KOPT-K1 (cell line): ENCODE measurements around the gene LAMA4.

Experiments
- H3K27ac ChIP-seq: fragments of 200-600 bp; sonication (generic); 2 replicates; pipeline ENCODE4 v1.5.1; 2016; ENCODE audit warnings: antibody characterized with exemption, mild to moderate bottlenecking, low read depth, low read length; ENCODE audit not compliant: poor library complexity, severe bottlenecking
- H3K36me3 ChIP-seq: fragments of 200-600 bp; sonication (generic); 2 replicates; pipeline ENCODE4 v1.5.1; 2017; ENCODE audit warnings: antibody characterized with exemption, mild to moderate bottlenecking, low read length, moderate library complexity; ENCODE audit not compliant: insufficient read depth
- H3K9me3 ChIP-seq: fragments of 200-600 bp; sonication (generic); 2 replicates; pipeline ENCODE4 v1.5.1; 2017; ENCODE audit warnings: antibody characterized with exemption, low read length, mild to moderate bottlenecking; ENCODE audit not compliant: insufficient read depth, poor library complexity, severe bottlenecking

The LAMA4 gene

DNA sequence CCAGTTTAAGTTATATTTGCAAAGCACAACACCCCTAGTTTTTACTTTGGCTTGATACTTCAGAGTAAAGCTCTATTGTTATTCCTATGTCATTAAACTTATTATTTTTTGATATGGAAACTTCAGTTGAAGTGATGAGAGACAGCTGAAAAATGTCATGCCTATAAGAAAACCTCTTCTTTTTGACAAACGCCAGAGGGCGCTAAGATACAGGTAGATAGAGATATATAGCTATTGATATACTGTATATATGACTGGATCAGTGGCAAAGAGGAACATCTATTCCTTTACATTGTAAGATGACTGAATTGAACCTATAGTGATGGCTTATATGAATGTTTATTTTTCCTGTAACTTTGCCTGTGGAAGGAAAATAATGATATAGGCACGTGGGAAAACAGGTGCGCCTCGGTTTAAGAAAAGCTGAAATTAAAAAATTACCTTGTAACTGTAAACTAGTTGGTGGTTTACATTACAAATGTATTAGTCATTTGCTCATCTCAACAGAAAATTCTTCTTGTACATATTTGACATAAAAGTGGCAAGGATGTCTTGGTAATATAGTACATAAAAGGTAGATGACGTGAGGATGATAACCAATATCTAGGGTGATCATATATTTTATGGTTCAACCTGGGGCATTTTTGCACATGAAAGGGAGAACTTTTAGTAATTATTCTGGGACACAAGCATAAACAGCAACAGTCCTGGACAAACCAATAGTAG, 74.1 kb downstream of the LAMA4 start:
- no peaks in the 10 kb centered on the region for H3K9me3 ChIP-seq
- no peak overlapping the region for H3K27ac ChIP-seq
- H3K36me3 ChIP-seq: no peaks in the 10 kb centered on the region

DNA sequence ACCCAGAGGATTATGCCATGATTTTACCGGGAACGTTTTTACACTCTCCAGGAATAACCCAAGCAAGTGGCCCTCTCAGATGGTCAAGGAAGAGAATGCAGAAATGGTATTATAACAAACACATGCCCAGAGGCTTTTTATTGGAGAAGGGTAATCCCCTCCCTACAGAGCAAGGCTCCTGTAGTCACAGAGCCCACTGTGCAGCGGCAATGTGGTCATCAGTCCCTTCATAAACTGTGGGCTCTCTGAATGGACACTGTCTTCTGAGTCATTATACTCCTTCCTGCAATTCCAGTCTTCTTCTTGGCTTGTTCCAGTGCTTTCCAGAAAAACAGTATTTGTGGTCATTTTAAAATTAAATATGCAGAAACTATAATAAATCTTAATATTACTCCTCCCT, 74.7 kb downstream of the LAMA4 start:
- no peaks in the 10 kb centered on the region for H3K9me3 ChIP-seq
- no peaks in the 10 kb centered on the region for H3K36me3 ChIP-seq
- no peak overlapping the region for H3K27ac ChIP-seq

- Histone ChIP-seq H3K27ac (no peak overlapping the region), H3K9me3 (no peaks in the 10 kb centered on the region), H3K36me3 (no peaks in the 10 kb centered on the region)
These were observed 75.5 kb downstream of the LAMA4 start for GRCh38 chr6:112178846-112179245.

GRCh38 chr6:112177092-112177491, 77.3 kb downstream of the LAMA4 start:
- H3K36me3 ChIP-seq: no peaks in the 10 kb centered on the region
- H3K9me3 ChIP-seq: no peaks in the 10 kb centered on the region
- H3K27ac ChIP-seq: no peak overlapping the region

DNA sequence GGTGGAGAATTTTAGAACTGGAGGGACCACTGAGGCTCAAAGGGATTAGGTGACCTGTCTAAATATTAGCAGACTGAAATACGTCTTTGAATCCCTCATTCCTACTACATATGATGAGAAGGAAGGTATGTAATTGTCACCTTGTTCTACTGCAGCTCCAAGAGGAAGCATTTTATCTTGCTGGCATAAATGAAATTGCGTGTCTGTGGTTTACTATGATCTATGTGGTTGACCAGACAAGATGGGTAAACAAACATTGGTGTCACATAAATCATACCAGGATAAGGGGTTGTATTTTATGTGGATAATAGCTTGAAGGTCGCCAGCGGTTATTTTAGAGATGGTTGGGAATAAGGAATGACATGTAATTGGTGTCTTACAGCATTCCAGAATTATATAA, 78.2 kb downstream of the LAMA4 start:
- no peaks in the 10 kb centered on the region for H3K9me3 ChIP-seq

DNA sequence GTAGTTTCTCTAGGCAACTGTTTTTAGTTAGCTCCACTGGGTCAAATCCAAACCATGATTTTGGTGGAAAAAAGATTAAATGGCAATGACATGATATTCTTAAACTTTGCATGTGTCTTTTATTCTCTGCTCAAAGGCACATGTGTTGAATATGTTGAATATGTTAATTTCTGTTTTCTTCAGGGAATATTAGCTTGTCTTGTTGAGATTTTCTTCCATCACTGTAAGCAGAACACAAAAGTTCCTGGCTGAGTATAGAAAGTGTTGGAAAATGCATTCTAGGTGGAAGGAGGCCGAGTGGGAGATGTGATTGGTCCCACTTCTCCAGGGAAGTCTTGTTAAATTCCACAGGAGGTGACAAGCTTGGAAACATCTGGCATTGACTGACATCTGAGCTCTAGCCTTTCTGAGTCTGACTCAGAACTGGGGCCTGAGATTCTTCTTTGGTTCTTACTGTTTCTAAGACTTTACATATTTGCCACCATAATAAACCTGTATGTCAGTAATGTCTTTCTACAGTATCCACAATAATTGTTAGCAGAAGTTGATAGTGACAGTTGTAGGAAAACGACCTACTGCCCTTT, 81.1 kb downstream of the LAMA4 start:
- Histone ChIP-seq H3K27ac (no peak overlapping the region), H3K9me3 (no peaks in the 10 kb centered on the region), H3K36me3 (no peaks in the 10 kb centered on the region)

More for the DNA sequence above, 78.2 kb downstream of the LAMA4 start:
- Histone ChIP-seq H3K27ac (no peak overlapping the region), H3K36me3 (no peaks in the 10 kb centered on the region)

- Histone ChIP-seq H3K9me3 (no peaks in the 10 kb centered on the region), H3K36me3 (no peaks in the 10 kb centered on the region), H3K27ac (no peak overlapping the region)
These were observed 81.8 kb downstream of the LAMA4 start for GRCh38 chr6:112172540-112172939.

DNA sequence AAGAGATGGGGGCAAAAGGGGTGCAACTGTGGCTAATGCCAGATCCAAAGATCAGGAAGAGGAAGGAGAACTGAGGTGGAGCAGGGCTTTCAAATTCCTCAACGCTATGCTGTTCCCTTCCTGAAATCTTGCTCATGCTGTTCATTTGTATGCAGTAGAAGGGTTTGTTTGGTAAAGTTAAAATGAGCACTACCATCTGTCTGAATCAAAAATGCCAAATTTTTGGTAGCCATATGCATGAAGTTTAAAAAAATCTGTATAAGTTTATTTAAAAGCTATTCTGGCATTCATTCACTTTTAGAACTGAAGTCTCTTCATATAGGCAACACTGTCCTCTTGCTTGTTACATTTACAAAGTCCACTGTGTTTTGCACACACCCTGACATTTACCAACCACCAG, 84.8 kb downstream of the LAMA4 start:
- Histone ChIP-seq H3K27ac (no peak overlapping the region), H3K36me3 (no peaks in the 10 kb centered on the region), H3K9me3 (no peaks in the 10 kb centered on the region)

DNA sequence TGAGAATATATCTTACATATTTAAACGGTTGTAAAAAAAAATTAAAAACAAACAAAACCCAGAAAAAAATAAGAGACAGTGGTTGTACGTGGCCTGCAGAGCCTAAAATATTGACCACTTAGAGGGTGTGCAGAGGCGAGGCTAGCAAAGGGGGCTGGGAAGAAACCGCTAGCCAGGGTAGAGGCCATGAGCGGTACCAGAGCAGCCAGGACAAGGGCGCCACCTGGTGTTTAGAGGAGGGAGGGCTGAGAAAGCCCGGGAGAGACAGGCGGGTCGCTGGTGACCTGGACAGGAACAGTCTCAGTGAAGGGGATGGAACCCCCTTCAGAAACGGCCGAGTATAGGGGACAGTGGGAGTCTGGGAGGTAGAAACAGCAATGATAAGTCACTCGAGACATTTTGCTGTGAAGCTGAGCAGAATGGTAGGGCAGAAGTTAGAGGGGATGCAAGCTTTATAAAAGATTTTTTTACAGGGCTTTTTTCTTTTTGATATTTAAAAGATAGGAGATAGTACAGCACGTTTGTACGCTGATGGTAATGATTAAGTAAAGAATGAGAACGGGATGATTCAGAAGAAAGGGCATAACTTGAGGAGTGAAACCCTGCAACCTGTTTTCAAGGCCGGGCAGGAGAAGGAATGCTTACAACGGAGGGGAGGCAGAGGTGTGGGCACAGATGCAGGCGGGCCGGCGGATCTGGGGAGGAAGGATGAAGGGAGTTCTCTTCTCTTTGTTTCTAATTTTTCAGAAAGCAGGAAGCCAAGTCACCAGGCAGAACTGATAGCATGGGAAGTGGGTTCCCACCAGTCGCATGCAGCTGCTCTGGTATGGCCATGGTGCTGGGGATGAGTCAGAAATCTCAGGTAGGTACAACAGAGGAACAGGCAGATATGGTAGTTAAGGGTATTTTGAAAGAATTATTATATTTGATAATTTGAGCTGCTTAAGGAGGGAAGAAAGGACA, 90.8 kb downstream of the LAMA4 start:
- no peak overlapping the region for H3K27ac ChIP-seq
- H3K9me3 ChIP-seq: no peaks in the 10 kb centered on the region
- H3K36me3 ChIP-seq: no peaks in the 10 kb centered on the region

DNA sequence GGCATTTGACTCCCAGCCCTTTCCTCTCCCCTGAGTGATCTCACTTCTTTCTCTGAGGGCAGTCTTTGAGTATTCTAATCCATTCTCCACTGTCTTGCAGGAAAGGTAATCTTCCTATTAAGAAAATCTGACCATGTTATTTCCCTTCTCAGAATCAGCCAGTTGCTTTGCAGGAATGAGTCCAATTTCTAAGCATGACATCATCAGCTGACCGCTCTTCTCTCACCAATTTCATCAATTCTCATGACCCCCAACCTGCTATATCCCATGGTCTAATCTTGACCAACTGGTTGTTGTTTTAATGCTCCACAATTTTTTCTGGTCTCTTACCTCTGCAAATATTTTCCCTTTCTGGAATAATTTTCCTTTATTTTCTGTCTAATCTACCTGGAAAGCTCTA, 93.6 kb downstream of the LAMA4 start:
- H3K9me3 ChIP-seq: no peaks in the 10 kb centered on the region
- H3K27ac ChIP-seq: no peak overlapping the region
- no peaks in the 10 kb centered on the region for H3K36me3 ChIP-seq

DNA sequence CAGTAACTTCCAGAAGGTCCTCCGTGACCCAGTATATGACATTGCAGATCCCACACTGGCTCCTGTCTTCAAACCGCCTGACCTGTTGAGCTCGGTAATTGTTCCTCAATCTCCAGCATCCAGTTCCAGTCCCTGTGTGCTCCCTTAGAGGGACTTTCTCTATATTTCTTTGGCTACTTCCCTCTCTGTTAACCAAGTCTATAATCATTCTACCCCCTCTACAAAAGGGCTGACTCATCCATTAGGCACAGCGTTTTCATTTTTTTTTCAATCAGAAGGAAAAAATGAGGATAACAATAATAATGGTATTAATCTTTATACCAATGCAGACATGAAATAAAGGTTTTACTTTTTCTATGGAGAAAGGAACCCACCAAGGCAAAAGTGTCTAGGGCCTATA, 97.7 kb downstream of the LAMA4 start:
- Histone ChIP-seq H3K36me3 (no peaks in the 10 kb centered on the region), H3K27ac (no peak overlapping the region), H3K9me3 (no peaks in the 10 kb centered on the region)

GRCh38 chr6:112155886-112156285, 98.5 kb downstream of the LAMA4 start:
- Histone ChIP-seq H3K27ac (no peak overlapping the region), H3K9me3 (no peaks in the 10 kb centered on the region), H3K36me3 (no peaks in the 10 kb centered on the region)

- no peak overlapping the region for H3K27ac ChIP-seq
- no peaks in the 10 kb centered on the region for H3K9me3 ChIP-seq
- no peaks in the 10 kb centered on the region for H3K36me3 ChIP-seq
These were observed 99.7 kb downstream of the LAMA4 start for GRCh38 chr6:112154711-112155110.

DNA sequence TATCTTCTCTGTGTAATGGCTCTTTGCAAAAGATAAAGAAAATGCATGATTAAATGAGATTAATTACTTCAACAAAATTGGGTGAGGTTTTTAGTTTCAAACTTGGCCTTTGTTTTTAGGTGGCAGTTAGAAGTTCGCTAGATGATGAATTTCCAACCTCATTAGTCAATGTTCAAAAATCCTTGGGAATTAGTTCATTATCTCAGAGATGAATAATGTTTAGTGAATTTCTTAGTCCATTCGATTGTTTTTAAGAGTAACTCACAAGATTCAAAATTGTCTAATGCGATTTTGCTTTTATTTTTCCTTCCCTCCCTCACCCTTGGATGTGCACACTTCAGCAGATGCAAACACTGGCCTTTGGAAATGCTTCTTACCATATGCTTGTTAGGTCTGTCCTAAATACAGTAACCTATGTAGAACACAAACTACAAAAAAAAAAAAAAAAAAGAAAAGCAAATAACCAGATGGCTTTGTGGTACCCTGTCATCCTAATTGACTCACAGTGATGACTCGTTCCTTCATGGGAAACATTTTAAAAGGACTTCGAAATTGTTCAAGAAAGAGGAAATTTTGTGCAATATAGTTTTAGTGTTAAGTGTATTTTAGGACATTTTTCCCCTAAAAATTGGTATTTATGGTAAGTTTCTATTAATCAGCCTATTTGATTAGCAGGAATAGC, 100.3 kb downstream of the LAMA4 start:
- no peaks in the 10 kb centered on the region for H3K9me3 ChIP-seq
- no peaks in the 10 kb centered on the region for H3K36me3 ChIP-seq
- no peak overlapping the region for H3K27ac ChIP-seq

- no peaks in the 10 kb centered on the region for H3K9me3 ChIP-seq
- H3K27ac ChIP-seq: no peak overlapping the region
- H3K36me3 ChIP-seq: no peaks in the 10 kb centered on the region
These were observed 104.0 kb downstream of the LAMA4 start for GRCh38 chr6:112150363-112150762.
